HCT116 (cell line): ENCODE data around the gene ANKRD37. TPM values are rescaled to one million over a fixed set of nuclear protein-coding genes. Genes with fewer than 3 reads are reported as not detected.

Experiments used
- ATAC-seq: fragments of 200-7000 bp; cut with Tn5 transposase; 2 replicates; pipeline ENCODE4 v1.9.1; 2020; ENCODE audit warnings: mild to moderate bottlenecking, moderate library complexity
- BruUV-seq: library from RNA; stranded (reverse); fragments of 400-500 nt; replicated peaks from 2 replicates; lab custom pipeline; 2021; lab: Mats Ljungman, UMichigan
- CTCF ChIA-PET: fragments of 300-600 bp; sonication (Branson Sonifier 250); formaldehyde crosslinking; loops from one replicate; lab custom pipeline; 2021; ENCODE audit warnings: antibody characterized with exemption; lab: Charles Lee
- POLR2A ChIA-PET: fragments of 300-600, 350-600 bp; sonication (Branson Sonifier 250); formaldehyde crosslinking; loops from one replicate; lab custom pipeline; 2021; ENCODE audit warnings: antibody characterized with exemption; lab: Charles Lee
- RAD21 ChIA-PET, 2 experiments: fragments of 300-600 bp; sonication (Branson Sonifier 250); formaldehyde crosslinking; loops; one replicate each; lab custom pipeline; 2023; ENCODE audit warnings: low total read pairs in 2 of 2; ENCODE audit not compliant: uncharacterized antibody in 2 of 2, unreplicated experiment in 2 of 2, low non-redundant PET in 1 of 2; lab: Charles Lee
- DNase-seq: peaks from one replicate; pipeline ENCODE4 v3.0.0-alpha.2; 2010; ENCODE audit warnings: low read depth, low spot score
- H2AFZ ChIP-seq: fragments of 200-600 bp; shearing (Covaris generic), sonication (generic); 2 replicates; pipeline ENCODE4 v1.6.1; 2017; ENCODE audit warnings: low read depth, mixed run types, mixed read lengths, antibody characterized with exemption, low read length; ENCODE audit not compliant: poor library complexity, severe bottlenecking
- H3K27ac ChIP-seq: 2 replicates; pipeline ENCODE4 v1.5.1; 2012; ENCODE audit warnings: low read depth, low read length
- H3K27me3 ChIP-seq: fragments of 200-600 bp; sonication (generic); 2 replicates; pipeline ENCODE4 v1.6.1; 2016; ENCODE audit warnings: mixed run types, low read length, mixed read lengths; ENCODE audit not compliant: insufficient read depth
- H3K36me3 ChIP-seq, 2 experiments: fragments of 200-500 bp in 1 of 2; fragments of 200-600 bp in 1 of 2; sonication (Bioruptor generic) in 1 of 2; sonication (generic) in 1 of 2; 2 replicates each; pipeline versions ENCODE4 v1.5.1 to v1.6.1; 2014 to 2016; ENCODE audit warnings: low read length in 2 of 2, inconsistent platforms in 1 of 2, mixed read lengths in 1 of 2, mixed run types in 1 of 2; ENCODE audit not compliant: insufficient read depth in 2 of 2, control insufficient read depth in 1 of 2
- H3K4me1 ChIP-seq, 2 experiments: fragments of 200-600 bp in 1 of 2; sonication (generic) in 1 of 2; 2 replicates each; pipeline versions ENCODE4 v1.5.1 to v1.6.1; 2012 to 2017; ENCODE audit warnings: low read length in 2 of 2, inconsistent platforms in 1 of 2, mild to moderate bottlenecking in 1 of 2, mixed read lengths in 1 of 2, mixed run types in 1 of 2, moderate library complexity in 1 of 2; ENCODE audit not compliant: insufficient read depth in 2 of 2, control insufficient read depth in 1 of 2
- H3K4me2 ChIP-seq: fragments of 200-600 bp; sonication (generic); 2 replicates; pipeline ENCODE4 v1.6.1; 2017; ENCODE audit warnings: mixed run types, low read length, mixed read lengths
- H3K4me3 ChIP-seq, 2 experiments: fragments of 200-600 bp in 1 of 2; sonication (generic) in 1 of 2; replicated peaks in 1 of 2; 2 replicates each; pipeline ENCODE4 v1.5.1; 2011 to 2016; ENCODE audit warnings: low read length in 2 of 2, control low read depth in 1 of 2, low read depth in 1 of 2, mild to moderate bottlenecking in 1 of 2, mixed read lengths in 1 of 2, mixed run types in 1 of 2
- H3K79me2 ChIP-seq: fragments of 200-600 bp; sonication (generic); 2 replicates; pipeline ENCODE4 v1.6.1; 2017; ENCODE audit warnings: mild to moderate bottlenecking, mixed run types, low read length, moderate library complexity, mixed read lengths; ENCODE audit not compliant: insufficient read depth
- H3K9ac ChIP-seq: fragments of 200-600 bp; sonication (generic); 2 replicates; pipeline ENCODE4 v1.6.1; 2016; ENCODE audit warnings: low read length, mixed read lengths
- H3K9me2 ChIP-seq: fragments of 200-600 bp; sonication (generic), shearing (Covaris generic); 2 replicates; pipeline ENCODE4 v1.6.1; 2017; ENCODE audit warnings: mixed run types, mild to moderate bottlenecking, moderate library complexity; ENCODE audit not compliant: insufficient read depth
- H3K9me3 ChIP-seq, 2 experiments: fragments of 200-500 bp in 1 of 2; fragments of 200-600 bp in 1 of 2; sonication (Bioruptor generic) in 1 of 2; sonication (generic) in 1 of 2; 2 replicates each; pipeline ENCODE4 v1.6.1; 2014 to 2017; ENCODE audit warnings: low read length in 2 of 2, mixed read lengths in 2 of 2, inconsistent platforms in 1 of 2, low read depth in 1 of 2, mild to moderate bottlenecking in 1 of 2, mixed run types in 1 of 2, moderate library complexity in 1 of 2; ENCODE audit not compliant: control insufficient read depth in 1 of 2, insufficient read depth in 1 of 2
- H4K20me1 ChIP-seq: fragments of 200-600 bp; sonication (generic), shearing (Covaris generic); 2 replicates; pipeline ENCODE4 v1.6.1; 2017; ENCODE audit warnings: mixed run types, mild to moderate bottlenecking, moderate library complexity; ENCODE audit not compliant: insufficient read depth
- EGR1 ChIP-seq: IDR thresholded peaks from 2 replicates; pipeline ENCODE4 v1.6.1; 2012; ENCODE audit warnings: low read depth
- EZH2 ChIP-seq: fragments of 200-600 bp; sonication (generic); IDR thresholded peaks from 2 replicates; pipeline ENCODE4 v1.6.1; 2017; ENCODE audit warnings: antibody characterized with exemption, mixed run types
- FOSL1 ChIP-seq: IDR thresholded peaks from 2 replicates; pipeline ENCODE4 v1.6.1; 2012; ENCODE audit warnings: low read depth
- POLR2AphosphoS5 ChIP-seq: IDR thresholded peaks from 2 replicates; pipeline ENCODE4 v1.6.1; 2011; ENCODE audit warnings: mild to moderate bottlenecking, low read depth, low read length, moderate library complexity
- RAD21 ChIP-seq: IDR thresholded peaks from 2 replicates; pipeline ENCODE4 v1.6.1; 2012; ENCODE audit warnings: low read depth, mild to moderate bottlenecking
- SRF ChIP-seq: IDR thresholded peaks from 2 replicates; pipeline ENCODE4 v1.6.1; 2012; ENCODE audit warnings: low read depth
- YY1 ChIP-seq: IDR thresholded peaks from 2 replicates; pipeline ENCODE4 v1.6.1; 2011; ENCODE audit warnings: low read length, low read depth, moderate library complexity, mild to moderate bottlenecking; ENCODE audit not compliant: insufficient replicate concordance; ENCODE audit errors: extremely low read depth
- ZFX ChIP-seq: fragments of 450-650 bp; IDR thresholded peaks from 2 replicates; pipeline ENCODE4 v1.6.1; 2017
- intact Hi-C: fragments of 100-400 bp; cut with micrococcal nuclease; formaldehyde crosslinking; loops from 2 replicates; pipeline ENCODE4 v1.10.0; 2022
- total RNA-seq: library from RNA; stranded (reverse); gene quantifications from one replicate; pipeline ENCODE4 v1.2.1, GENCODE V29; 2021; ENCODE audit not compliant: unreplicated experiment
- TF ChIP-seq, protein P1 (sequence below): IDR thresholded peaks from 2 replicates; pipeline ENCODE4 v1.6.1; 2012
- TF ChIP-seq, protein P2 (sequence below): IDR thresholded peaks from 2 replicates; pipeline ENCODE4 v1.6.1; 2011; ENCODE audit warnings: mild to moderate bottlenecking, low read length, moderate library complexity; ENCODE audit not compliant: insufficient replicate concordance; ENCODE audit errors: extremely low read depth

ANKRD37 gene
- total RNA-seq, 1 experiment from 2014 or later = 29.9 TPM

- Histone ChIP-seq H3K4me3 (no peak overlapping the region), H3K9me2 (no peaks in the 10 kb centered on the region), H3K4me2 (no peak overlapping the region), H3K27me3 (no peaks in the 10 kb centered on the region), H2AFZ (no peak overlapping the region), H3K4me1 (peaks cover 5 to 7% of the 10 kb centered on the region in 2 experiments; a peak in 2 of 4 replicates), H3K79me2 (no peaks in the 10 kb centered on the region), H3K9me3 (no peaks in the 10 kb centered on the region), H3K36me3 (no peaks in the 10 kb centered on the region), H4K20me1 (no peaks in the 10 kb centered on the region), H3K27ac (no peak overlapping the region), H3K9ac (no peak overlapping the region)
- POLR2A ChIA-PET = interaction anchor here (0.6 kb wide), 1 partner anchor 17 kb away, joined by 4 read pairs; no protein-coding TSS in a partner anchor
- ATAC-seq = no peak
- RAD21 ChIA-PET = no interaction called here
- no peak for DNase-seq
- CTCF ChIA-PET = no interaction called here
- BruUV-seq = no TSS peak
- intact Hi-C loops = no loop called here
- no peak for TF ChIP-seq RAD21
- TF ChIP-seq, protein P1, sequence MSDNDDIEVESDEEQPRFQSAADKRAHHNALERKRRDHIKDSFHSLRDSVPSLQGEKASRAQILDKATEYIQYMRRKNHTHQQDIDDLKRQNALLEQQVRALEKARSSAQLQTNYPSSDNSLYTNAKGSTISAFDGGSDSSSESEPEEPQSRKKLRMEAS = no peak
- no peak for TF ChIP-seq EZH2
Measured at GRCh38 chr4:185379326-185380295, 17.0 kb upstream of the ANKRD37 start.

- ChIA-PET POLR2A (no interaction called here), CTCF (no interaction called here), RAD21 (no interaction called here)
- intact Hi-C loops = no loop called here
- Histone ChIP-seq H3K9ac (no peak overlapping the region), H3K79me2 (no peaks in the 10 kb centered on the region), H3K4me3 (no peak overlapping the region), H3K4me2 (no peak overlapping the region), H4K20me1 (no peaks in the 10 kb centered on the region), H3K27me3 (no peaks in the 10 kb centered on the region), H3K4me1 (peaks cover 5 to 7% of the 10 kb centered on the region in 2 experiments; a peak in 2 of 4 replicates), H3K9me2 (no peaks in the 10 kb centered on the region), H2AFZ (no peak overlapping the region), H3K36me3 (no peaks in the 10 kb centered on the region), H3K9me3 (no peaks in the 10 kb centered on the region), H3K27ac (no peak overlapping the region)
- BruUV-seq = no TSS peak
- no peak; the same call in 1 of the 2 replicates for ATAC-seq
- TF ChIP-seq POLR2AphosphoS5 (no peak), FOSL1 (no peak), EGR1 (no peak), EZH2 (no peak), YY1 (no peak), ZFX (no peak), SRF (no peak)
- TF ChIP-seq, protein P1 = no peak
- TF ChIP-seq, protein P2, sequence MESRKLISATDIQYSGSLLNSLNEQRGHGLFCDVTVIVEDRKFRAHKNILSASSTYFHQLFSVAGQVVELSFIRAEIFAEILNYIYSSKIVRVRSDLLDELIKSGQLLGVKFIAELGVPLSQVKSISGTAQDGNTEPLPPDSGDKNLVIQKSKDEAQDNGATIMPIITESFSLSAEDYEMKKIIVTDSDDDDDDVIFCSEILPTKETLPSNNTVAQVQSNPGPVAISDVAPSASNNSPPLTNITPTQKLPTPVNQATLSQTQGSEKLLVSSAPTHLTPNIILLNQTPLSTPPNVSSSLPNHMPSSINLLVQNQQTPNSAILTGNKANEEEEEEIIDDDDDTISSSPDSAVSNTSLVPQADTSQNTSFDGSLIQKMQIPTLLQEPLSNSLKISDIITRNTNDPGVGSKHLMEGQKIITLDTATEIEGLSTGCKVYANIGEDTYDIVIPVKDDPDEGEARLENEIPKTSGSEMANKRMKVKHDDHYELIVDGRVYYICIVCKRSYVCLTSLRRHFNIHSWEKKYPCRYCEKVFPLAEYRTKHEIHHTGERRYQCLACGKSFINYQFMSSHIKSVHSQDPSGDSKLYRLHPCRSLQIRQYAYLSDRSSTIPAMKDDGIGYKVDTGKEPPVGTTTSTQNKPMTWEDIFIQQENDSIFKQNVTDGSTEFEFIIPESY = no peak
- no peak for DNase-seq
Measured at GRCh38 chr4:185380320-185380719, 16.3 kb upstream of the ANKRD37 start.
